IMR-90 (cell line): Measurements from ENCODE around the gene TMEM168. TPM values are rescaled to one million over a fixed set of nuclear protein-coding genes. Genes with fewer than 3 reads are reported as not detected.
"Not testable (repeated sequence)": the region's sequence is repeated elsewhere in the genome, so short reads cannot be mapped to it uniquely, and the experiment has no call there.

Experiments used
- ATAC-seq: fragments of 200-7000 bp; cut with Tn5 transposase; 2 replicates; pipeline ENCODE4 v1.9.1; 2020; ENCODE audit warnings: low read depth, mild to moderate bottlenecking, moderate library complexity
- BruUV-seq: library from RNA; stranded (reverse); fragments of 400-500 nt; replicated peaks from 2 replicates; lab custom pipeline; 2021; lab: Mats Ljungman, UMichigan
- CTCF ChIA-PET: fragments of 300-600 bp; formaldehyde crosslinking; extraction: SDS; loops from one replicate; lab custom pipeline; 2021; ENCODE audit warnings: antibody characterized with exemption; lab: Yijun Ruan, JAX
- POLR2A ChIA-PET: fragments of 300-600 bp; sonication (Branson Sonifier 250); formaldehyde crosslinking; loops from one replicate; lab custom pipeline; 2022; ENCODE audit warnings: antibody characterized with exemption; ENCODE audit not compliant: unreplicated experiment; lab: Charles Lee
- DNase-seq: peaks from one replicate; pipeline ENCODE4 v3.0.0; 2013
- H2AFZ ChIP-seq: replicated peaks from 2 replicates; pipeline ENCODE3; 2013; ENCODE audit warnings: low read length, mild to moderate bottlenecking; ENCODE audit not compliant: poor library complexity
- H2AK5ac ChIP-seq: 2 replicates; pipeline ENCODE4 v1.6.1; 2013; ENCODE audit warnings: low read depth, low read length, inconsistent platforms
- H2AK9ac ChIP-seq: replicated peaks from 2 replicates; pipeline ENCODE3; 2013; ENCODE audit warnings: mild to moderate bottlenecking, low read depth, low read length, moderate library complexity; ENCODE audit not compliant: poor library complexity
- H2BK120ac ChIP-seq: 2 replicates; pipeline ENCODE4 v1.6.1; 2013; ENCODE audit warnings: low read depth, low read length, inconsistent platforms
- H2BK15ac ChIP-seq: 3 replicates; pipeline ENCODE4 v1.6.1; 2013; ENCODE audit warnings: low read depth, low read length, inconsistent platforms
- H2BK20ac ChIP-seq: 2 replicates; pipeline ENCODE4 v1.6.1; 2013; ENCODE audit warnings: low read depth, mild to moderate bottlenecking, inconsistent platforms, low read length, moderate library complexity
- H2BK5ac ChIP-seq: 2 replicates; pipeline ENCODE4 v1.6.1; 2013; ENCODE audit warnings: mild to moderate bottlenecking, low read depth, low read length, inconsistent platforms; ENCODE audit not compliant: poor library complexity, severe bottlenecking
- H3K14ac ChIP-seq: replicated peaks from 2 replicates; pipeline ENCODE4 v1.6.1; 2013; ENCODE audit warnings: low read depth, low read length, inconsistent platforms
- H3K18ac ChIP-seq: 2 replicates; pipeline ENCODE4 v1.6.1; 2013; ENCODE audit warnings: low read depth, low read length, control low read depth
- H3K23ac ChIP-seq: 2 replicates; pipeline ENCODE4 v1.6.1; 2013; ENCODE audit warnings: low read depth, low read length, inconsistent platforms
- H3K27ac ChIP-seq: 2 replicates; pipeline ENCODE4 v1.5.1; 2013; ENCODE audit warnings: mild to moderate bottlenecking, control low read depth, low read length; ENCODE audit not compliant: insufficient read depth
- H3K27me3 ChIP-seq: 2 replicates; pipeline ENCODE4 v1.6.1; 2013; ENCODE audit warnings: low read length; ENCODE audit not compliant: control insufficient read depth, insufficient read depth
- H3K36me3 ChIP-seq: 2 replicates; pipeline ENCODE4 v1.6.1; 2013; ENCODE audit warnings: low read length, mixed read lengths; ENCODE audit not compliant: control insufficient read depth, insufficient read depth
- H3K4ac ChIP-seq: 2 replicates; pipeline ENCODE4 v1.6.1; 2013; ENCODE audit warnings: low read depth, low read length, inconsistent platforms
- H3K4me1 ChIP-seq: 2 replicates; pipeline ENCODE4 v1.6.1; 2013; ENCODE audit warnings: low read length, mixed read lengths; ENCODE audit not compliant: control insufficient read depth, insufficient read depth
- H3K4me2 ChIP-seq: 2 replicates; pipeline ENCODE4 v1.6.1; 2013; ENCODE audit warnings: low read depth, mild to moderate bottlenecking, control low read depth, low read length, moderate library complexity
- H3K4me3 ChIP-seq: 2 replicates; pipeline ENCODE4 v1.5.1; 2013; ENCODE audit warnings: low read depth, mild to moderate bottlenecking, control low read depth, low read length, moderate library complexity; ENCODE audit not compliant: insufficient read depth
- H3K56ac ChIP-seq: 2 replicates; pipeline ENCODE4 v1.6.1; 2013; ENCODE audit warnings: low read length, inconsistent platforms; ENCODE audit not compliant: insufficient read depth; ENCODE audit errors: extremely low read depth
- H3K79me1 ChIP-seq, 2 experiments: 2 replicates each; pipeline ENCODE4 v1.6.1; 2013; ENCODE audit warnings: low read length in 2 of 2, inconsistent platforms in 1 of 2, low read depth in 1 of 2
- H3K9ac ChIP-seq: 2 replicates; pipeline ENCODE4 v1.6.1; 2013; ENCODE audit warnings: low read depth, low read length, control low read depth
- H3K9me1 ChIP-seq: 2 replicates; pipeline ENCODE4 v1.6.1; 2013; ENCODE audit warnings: low read length, inconsistent platforms; ENCODE audit not compliant: insufficient read depth
- H3K9me3 ChIP-seq: 2 replicates; pipeline ENCODE4 v1.6.1; 2013; ENCODE audit warnings: low read length; ENCODE audit not compliant: control insufficient read depth, insufficient read depth
- H4K20me1 ChIP-seq: 2 replicates; pipeline ENCODE4 v1.6.1; 2013; ENCODE audit warnings: low read length, inconsistent platforms; ENCODE audit not compliant: insufficient read depth
- H4K5ac ChIP-seq: 2 replicates; pipeline ENCODE4 v1.6.1; 2013; ENCODE audit warnings: mild to moderate bottlenecking, low read depth, low read length, control low read depth
- H4K8ac ChIP-seq, 2 experiments: 2 replicates each; pipeline ENCODE4 v1.6.1; 2013; ENCODE audit warnings: low read depth in 2 of 2, low read length in 2 of 2, control low read depth in 1 of 2, inconsistent platforms in 1 of 2
- H4K91ac ChIP-seq: 2 replicates; pipeline ENCODE4 v1.6.1; 2013; ENCODE audit warnings: low read depth, low read length, inconsistent platforms; ENCODE audit not compliant: insufficient read depth
- WGBS, 2 experiments: methylation state at CpG; one replicate each; pipeline versions ENCODE4 v1.1.5 to v1.1.7; 2013; ENCODE audit warnings: missing lambda C conversion rate in 2 of 2; ENCODE audit not compliant: insufficient read length in 1 of 2; ENCODE audit errors: extremely low coverage in 2 of 2; 5-methylcytosine and 5-hydroxymethylcytosine counted together
- dilution Hi-C: fragments of 300-500 bp; cut with HindIII; formaldehyde crosslinking; loops from one replicate; pipeline ENCODE4 v1.14.3; 2018; ENCODE audit warnings: low sequenced_read_pairs; ENCODE audit not compliant: unreplicated experiment
- in situ Hi-C: fragments of 300-500 bp; cut with MboI; formaldehyde crosslinking; loops from 3 replicates; pipeline ENCODE4 v1.14.3; 2019; ENCODE audit warnings: low sequenced_read_pairs, inconsistent platforms, mixed read lengths
- intact Hi-C: fragments of 100-400 bp; cut with micrococcal nuclease; formaldehyde crosslinking; loops from 2 replicates; pipeline ENCODE4 v1.10.0; 2022
- polyA plus RNA-seq, 3 experiments: library from polyadenylated mRNA; depleted of rRNA; stranded (reverse); fragments of >200 nt; gene quantifications; 2 replicates each; pipeline ENCODE4 v1.2.3, GENCODE V29; 2012; ENCODE audit warnings: low replicate concordance in 1 of 3
- total RNA-seq: library from RNA; depleted of rRNA; stranded (reverse); fragments of >200 nt; gene quantifications from 2 replicates; pipeline ENCODE4 v1.2.3, GENCODE V29; 2012

The TMEM168 gene
- total and polyA plus RNA-seq, 2 of the 4 experiments (the other 2 are of a cell fraction), result 17.7 to 22.9 TPM

GRCh38 chr7:112835928-112836327 lies 45.7 kb upstream of the TMEM168 start:
- H2BK15ac ChIP-seq, H3K18ac ChIP-seq, H4K91ac ChIP-seq, H4K5ac ChIP-seq, H3K14ac ChIP-seq, H4K8ac ChIP-seq, DNase-seq, H4K20me1 ChIP-seq, H3K4me1 ChIP-seq, H3K23ac ChIP-seq, H3K9me1 ChIP-seq, BruUV-seq, H3K36me3 ChIP-seq, H2AFZ ChIP-seq, H3K79me1 ChIP-seq, H3K4me2 ChIP-seq, ATAC-seq, H2AK5ac ChIP-seq, H3K4ac ChIP-seq, dilution Hi-C loops, CTCF ChIA-PET, H2BK120ac ChIP-seq, H3K4me3 ChIP-seq, in situ Hi-C loops, H2BK20ac ChIP-seq, intact Hi-C loops, H3K9me3 ChIP-seq, H2AK9ac ChIP-seq, POLR2A ChIA-PET, H3K27me3 ChIP-seq, H3K9ac ChIP-seq, H3K56ac ChIP-seq, H2BK5ac ChIP-seq, H3K27ac ChIP-seq: not testable (repeated sequence)
- WGBS, 2 experiments, result no CpG with 5 or more reads among the region's 4 CpGs
